B cell (primary cell): Measurements from ENCODE around the gene ZDHHC17.

Experiments used
- CTCF ChIP-seq: fragments of 200-600 bp; IDR thresholded peaks from one replicate; pipeline ENCODE4 v1.8.0; 2022; ENCODE audit warnings: antibody characterized with exemption, mild to moderate bottlenecking
- EZH2 ChIP-seq: IDR thresholded peaks from 2 replicates; pipeline ENCODE4 v1.6.1; 2012; ENCODE audit warnings: borderline replicate concordance, low read depth, mild to moderate bottlenecking, moderate library complexity, low read length; ENCODE audit not compliant: insufficient read depth, poor library complexity, severe bottlenecking

- no peak for TF ChIP-seq CTCF
- no peak for TF ChIP-seq EZH2
Measured at GRCh38 chr12:76784600-76785051, 20.7 kb downstream of the ZDHHC17 start.
